GM18519 (cell line): ENCODE data around the gene CDC42EP2.

Experiments used
- ATAC-seq: cut with Tn5 transposase; IDR thresholded peaks from one replicate; pipeline ENCODE4 v1.9.1; 2021; ENCODE audit warnings: mild to moderate bottlenecking, moderate library complexity; ENCODE audit not compliant: unreplicated experiment, low FRiP score

The CDC42EP2 gene

DNA sequence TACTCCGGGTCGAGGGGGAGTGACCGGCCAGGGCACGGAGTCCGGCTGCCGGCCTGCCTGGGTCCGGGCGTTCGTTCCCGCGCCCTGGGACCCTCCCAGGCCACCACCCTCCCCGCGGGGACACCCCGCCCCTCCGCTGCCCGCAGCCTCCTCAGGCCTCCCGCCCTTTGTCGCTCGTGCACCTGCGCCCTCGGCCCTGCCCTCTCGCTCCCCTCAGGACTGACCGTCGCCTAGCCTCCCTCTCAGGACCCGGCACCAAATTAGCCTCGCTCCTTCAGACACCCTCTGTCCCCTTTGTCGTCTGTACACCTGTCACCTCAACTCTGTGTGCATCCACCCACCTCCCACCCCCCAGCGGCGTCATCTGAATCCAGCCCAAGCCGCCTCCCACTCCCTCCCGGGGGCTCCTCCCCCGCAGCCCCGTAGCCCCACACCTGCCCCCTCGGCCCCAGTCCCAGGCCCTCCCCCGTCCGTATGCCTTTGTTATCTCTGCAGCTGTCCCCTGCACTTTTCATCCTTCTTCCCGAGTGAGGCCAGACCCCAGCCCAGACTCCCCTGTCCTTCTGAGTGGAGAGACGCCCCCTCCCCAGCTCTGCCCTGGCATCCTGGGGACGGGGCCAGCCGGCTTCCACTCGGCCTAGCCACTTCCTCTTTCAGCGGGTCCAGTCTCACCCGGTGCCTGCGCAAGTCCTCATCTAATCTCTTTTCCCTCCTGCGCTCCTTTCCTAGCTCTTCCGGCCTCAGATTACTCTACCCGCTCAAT lies 40.5 kb downstream of the CDC42EP2 start:
- peak; percentile 19 for ATAC-seq

DNA sequence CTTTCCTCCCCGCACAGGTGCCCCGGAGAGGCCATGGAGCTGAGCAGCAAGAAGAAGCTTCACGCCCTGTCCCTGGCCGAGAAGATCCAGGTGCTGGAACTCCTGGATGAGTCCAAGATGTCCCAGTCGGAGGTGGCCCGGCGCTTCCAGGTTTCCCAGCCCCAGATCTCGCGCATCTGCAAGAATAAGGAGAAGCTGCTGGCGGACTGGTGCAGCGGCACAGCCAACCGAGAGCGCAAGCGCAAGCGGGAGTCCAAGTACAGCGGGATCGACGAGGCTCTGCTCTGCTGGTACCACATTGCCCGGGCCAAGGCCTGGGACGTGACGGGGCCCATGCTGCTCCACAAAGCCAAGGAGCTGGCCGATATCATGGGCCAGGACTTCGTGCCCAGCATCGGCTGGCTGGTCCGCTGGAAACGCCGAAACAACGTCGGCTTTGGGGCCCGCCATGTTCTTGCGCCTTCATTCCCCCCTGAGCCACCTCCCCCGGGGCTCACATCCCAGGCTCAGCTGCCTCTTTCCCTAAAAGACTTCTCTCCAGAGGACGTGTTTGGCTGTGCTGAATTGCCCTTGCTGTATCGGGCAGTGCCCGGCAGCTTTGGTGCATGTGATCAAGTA lies 41.2 kb downstream of the CDC42EP2 start:
- no peak for ATAC-seq

DNA sequence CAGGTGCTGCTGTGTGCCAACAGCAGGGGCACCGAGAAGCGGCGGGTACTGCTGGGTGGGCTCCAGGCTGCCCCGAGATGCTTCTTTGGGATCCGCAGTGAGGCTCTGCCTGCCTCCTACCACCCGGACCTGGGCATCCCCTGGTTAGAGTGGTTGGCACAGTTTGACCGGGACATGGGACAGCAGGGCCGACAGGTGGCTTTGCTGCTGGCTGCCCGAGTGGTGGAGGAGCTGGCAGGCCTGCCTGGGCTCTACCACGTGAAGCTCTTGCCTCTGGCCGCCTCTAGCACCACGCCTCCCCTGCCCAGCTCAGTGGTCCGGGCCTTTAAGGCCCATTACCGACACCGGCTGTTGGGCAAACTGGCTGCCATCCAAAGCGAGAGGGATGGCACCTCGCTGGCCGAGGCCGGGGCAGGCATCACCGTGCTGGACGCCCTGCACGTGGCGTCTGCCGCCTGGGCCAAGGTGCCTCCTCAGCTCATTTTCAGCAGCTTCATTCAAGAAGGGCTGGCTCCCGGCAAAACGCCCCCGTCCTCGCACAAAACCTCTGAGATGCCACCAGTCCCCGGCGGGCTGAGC lies 41.8 kb downstream of the CDC42EP2 start:
- ATAC-seq = no peak

DNA sequence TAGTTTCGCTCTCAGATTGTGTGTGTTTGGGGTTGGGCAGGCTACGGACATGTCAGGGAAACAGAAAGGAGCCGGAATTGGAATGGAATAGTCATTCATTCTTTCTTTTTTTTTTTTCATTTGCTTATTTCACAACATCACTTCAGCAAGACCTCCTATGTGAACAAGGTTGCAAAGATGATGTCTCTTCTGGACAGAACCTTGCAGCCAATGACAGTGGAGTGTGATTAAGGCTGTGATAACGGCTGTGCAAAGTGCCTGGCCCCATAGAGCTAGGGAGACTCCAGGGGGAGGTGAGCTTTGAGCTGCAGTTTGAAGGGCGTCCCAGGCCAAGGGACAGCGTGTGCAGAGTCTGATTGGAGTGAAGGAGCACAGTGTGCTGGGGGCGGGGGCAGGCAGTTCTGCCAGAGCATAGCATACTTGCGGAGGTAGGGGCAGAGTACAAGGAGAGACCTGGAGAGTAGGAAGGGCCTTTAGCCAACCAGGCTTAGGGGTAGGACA lies 43.2 kb downstream of the CDC42EP2 start:
- no peak for ATAC-seq

DNA sequence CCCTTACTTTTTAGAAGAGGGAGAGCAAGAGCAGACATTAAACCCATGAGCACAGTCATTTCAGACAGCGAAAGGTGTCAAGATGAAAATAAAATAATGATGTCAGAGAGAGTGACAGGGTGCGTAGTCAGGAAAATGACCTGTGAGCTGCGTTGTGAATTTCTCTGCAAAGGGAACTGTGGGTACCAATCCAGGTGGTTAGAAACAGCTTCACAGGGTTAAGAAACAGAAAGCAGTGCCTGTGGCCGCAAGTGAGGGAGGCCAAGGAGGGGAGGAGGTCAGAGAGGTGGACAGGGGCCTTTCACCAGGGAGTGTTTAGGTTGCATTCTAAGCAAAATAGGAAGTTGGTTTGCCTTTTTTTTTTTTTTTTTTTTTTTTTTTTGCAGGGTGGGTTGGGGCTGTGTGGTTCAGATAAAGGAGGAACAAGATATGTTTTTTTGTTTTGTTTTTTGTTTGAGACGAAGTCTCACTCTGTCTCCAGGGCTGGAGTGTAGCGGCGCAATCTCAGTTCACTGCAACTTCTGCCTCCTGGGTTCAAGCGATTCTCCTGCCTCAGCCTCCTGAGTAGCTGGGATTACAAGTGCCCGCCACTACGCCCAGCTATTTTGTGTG lies 47.8 kb downstream of the CDC42EP2 start:
- no peak for ATAC-seq

DNA sequence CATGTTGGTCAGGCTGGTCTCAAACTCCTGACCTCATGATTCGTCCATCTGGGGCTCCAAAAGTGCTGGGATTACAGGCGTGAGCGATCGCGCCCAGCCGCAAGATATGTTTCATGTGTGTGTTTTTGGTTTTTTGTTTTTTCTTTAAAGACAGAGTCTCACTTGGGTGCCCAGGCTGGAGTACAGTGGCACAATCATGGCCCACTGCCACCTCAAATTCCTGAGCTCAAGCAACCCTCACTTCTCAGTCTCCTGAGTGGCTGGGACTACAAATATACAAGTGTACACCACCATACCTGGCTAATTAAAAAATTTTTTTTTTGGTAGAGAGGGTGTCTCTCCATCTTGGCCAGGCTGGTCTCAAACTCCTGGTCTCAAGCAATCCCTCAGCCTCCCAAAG lies 48.3 kb downstream of the CDC42EP2 start:
- no peak for ATAC-seq

DNA sequence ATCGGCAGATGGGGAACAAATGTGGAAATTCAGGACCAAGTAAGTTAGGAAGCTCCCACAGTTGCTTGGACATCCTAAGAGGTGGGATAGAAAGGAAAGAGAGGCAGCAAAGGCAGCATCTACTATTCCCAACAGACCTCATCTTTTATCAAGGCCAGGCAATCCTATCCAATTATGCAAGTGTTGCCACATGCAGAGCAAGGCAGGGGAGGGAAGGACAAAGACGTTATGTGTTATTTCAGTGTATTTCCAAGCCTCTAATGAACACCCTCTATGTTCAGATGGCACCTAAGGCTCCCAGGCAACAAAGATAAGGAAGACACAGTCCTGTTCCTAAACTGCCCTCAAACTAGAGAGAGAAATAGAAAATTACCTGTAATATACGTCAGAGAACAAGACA lies 49.1 kb downstream of the CDC42EP2 start:
- no peak for ATAC-seq

DNA sequence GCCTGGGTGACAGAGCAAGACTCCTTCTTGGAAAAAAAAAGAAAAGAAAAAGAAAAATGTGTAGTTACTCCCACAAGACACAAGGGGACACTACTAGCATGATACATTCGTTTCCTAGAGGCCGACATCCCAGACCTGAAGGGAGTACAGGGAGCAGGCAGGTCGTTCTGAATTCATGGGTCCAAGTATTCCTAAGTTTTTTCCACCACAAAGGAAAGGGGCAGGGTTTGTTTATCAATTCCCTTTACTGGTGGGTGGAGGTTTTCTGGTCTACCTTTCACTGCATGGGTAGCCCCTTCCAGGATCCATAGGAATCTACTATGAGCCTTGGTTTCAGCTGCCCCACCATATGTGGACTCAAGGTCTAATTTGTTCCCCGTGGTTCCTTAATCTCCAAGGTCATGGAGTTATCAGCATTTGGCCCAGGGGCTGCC lies 51.7 kb downstream of the CDC42EP2 start:
- no peak for ATAC-seq

DNA sequence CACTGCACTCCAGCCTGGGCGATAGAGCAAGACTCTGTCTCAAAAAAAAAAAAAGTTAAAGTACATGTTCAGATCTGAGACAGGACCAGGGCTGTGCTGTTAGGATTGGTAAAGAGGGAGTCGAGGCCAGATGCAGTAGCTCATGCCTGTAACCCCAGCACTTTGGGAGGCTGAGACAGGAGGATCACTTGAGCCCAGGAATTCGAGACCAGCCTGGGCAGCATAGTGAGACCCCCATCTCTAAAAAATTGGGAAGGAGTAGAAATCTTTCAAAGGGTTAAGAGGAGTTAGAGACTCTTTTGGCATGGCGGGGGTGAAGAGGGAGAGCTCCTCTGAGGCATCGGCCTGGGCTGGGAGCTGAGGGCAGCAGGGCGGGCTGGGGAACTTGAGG lies 56.0 kb downstream of the CDC42EP2 start:
- ATAC-seq = no peak
